ENCODE data around the gene CDCP1.

DNA sequence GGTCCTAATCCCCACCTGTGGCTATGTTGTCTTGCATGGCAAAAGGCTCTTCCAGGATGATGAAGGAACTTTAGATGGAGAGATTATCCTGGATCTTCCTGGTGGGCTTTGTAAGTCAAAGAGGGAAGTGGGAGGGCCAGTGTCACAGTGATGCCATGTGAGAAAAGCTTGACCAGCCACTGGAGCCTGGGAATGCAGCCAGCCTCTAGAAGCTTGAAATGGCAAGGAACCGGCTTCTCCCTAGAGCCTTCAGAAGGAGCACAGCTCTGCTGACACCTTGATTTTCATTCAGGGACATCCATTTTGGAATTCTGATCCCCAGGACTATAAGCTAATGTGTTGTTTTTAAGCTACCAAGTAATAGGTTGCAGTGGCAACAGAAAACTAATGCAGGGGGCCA, 61.8 kb downstream of the CDCP1 start:
- TF ChIP-seq, protein P1, sequence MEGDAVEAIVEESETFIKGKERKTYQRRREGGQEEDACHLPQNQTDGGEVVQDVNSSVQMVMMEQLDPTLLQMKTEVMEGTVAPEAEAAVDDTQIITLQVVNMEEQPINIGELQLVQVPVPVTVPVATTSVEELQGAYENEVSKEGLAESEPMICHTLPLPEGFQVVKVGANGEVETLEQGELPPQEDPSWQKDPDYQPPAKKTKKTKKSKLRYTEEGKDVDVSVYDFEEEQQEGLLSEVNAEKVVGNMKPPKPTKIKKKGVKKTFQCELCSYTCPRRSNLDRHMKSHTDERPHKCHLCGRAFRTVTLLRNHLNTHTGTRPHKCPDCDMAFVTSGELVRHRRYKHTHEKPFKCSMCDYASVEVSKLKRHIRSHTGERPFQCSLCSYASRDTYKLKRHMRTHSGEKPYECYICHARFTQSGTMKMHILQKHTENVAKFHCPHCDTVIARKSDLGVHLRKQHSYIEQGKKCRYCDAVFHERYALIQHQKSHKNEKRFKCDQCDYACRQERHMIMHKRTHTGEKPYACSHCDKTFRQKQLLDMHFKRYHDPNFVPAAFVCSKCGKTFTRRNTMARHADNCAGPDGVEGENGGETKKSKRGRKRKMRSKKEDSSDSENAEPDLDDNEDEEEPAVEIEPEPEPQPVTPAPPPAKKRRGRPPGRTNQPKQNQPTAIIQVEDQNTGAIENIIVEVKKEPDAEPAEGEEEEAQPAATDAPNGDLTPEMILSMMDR (IDR thresholded peaks at IDR 0.05), result no peak
- TF ChIP-seq POLR2AphosphoS5 (IDR thresholded peaks at IDR 0.05), result no peak
